Muscle layer of duodenum (tissue), 2 donors: ENCODE data around the gene KIF26B.

Experiments used
- H3K27ac ChIP-seq: one replicate; pipeline ENCODE4 v1.7.0; 2013; ENCODE audit warnings: mild to moderate bottlenecking, low read length
- H3K27me3 ChIP-seq: one replicate; pipeline ENCODE4 v1.7.0; 2013; ENCODE audit warnings: low read depth, mild to moderate bottlenecking, control low read depth, low read length
- H3K36me3 ChIP-seq, 2 donors: one replicate each; pipeline ENCODE4 v1.7.0; 2013; ENCODE audit warnings: low read length in 2 of 2, control low read depth in 1 of 2, mild to moderate bottlenecking in 1 of 2; ENCODE audit not compliant: insufficient read depth in 2 of 2, control insufficient read depth in 1 of 2
- H3K4me1 ChIP-seq, 2 donors: one replicate each; pipeline ENCODE4 v1.7.0; 2013; ENCODE audit warnings: low read length in 2 of 2, mild to moderate bottlenecking in 2 of 2, control low read depth in 1 of 2, moderate library complexity in 1 of 2; ENCODE audit not compliant: insufficient read depth in 2 of 2, control insufficient read depth in 1 of 2
- H3K4me3 ChIP-seq, 2 donors: one replicate each; pipeline ENCODE4 v1.7.0; 2013; ENCODE audit warnings: low read length in 2 of 2, low read depth in 1 of 2, mild to moderate bottlenecking in 1 of 2
- H3K9me3 ChIP-seq, 2 donors: one replicate each; pipeline ENCODE4 v1.7.0; 2013; ENCODE audit warnings: low read length in 2 of 2, control low read depth in 1 of 2, mild to moderate bottlenecking in 1 of 2; ENCODE audit not compliant: control insufficient read depth in 1 of 2
- donor health status: healthy.

KIF26B gene

DNA sequence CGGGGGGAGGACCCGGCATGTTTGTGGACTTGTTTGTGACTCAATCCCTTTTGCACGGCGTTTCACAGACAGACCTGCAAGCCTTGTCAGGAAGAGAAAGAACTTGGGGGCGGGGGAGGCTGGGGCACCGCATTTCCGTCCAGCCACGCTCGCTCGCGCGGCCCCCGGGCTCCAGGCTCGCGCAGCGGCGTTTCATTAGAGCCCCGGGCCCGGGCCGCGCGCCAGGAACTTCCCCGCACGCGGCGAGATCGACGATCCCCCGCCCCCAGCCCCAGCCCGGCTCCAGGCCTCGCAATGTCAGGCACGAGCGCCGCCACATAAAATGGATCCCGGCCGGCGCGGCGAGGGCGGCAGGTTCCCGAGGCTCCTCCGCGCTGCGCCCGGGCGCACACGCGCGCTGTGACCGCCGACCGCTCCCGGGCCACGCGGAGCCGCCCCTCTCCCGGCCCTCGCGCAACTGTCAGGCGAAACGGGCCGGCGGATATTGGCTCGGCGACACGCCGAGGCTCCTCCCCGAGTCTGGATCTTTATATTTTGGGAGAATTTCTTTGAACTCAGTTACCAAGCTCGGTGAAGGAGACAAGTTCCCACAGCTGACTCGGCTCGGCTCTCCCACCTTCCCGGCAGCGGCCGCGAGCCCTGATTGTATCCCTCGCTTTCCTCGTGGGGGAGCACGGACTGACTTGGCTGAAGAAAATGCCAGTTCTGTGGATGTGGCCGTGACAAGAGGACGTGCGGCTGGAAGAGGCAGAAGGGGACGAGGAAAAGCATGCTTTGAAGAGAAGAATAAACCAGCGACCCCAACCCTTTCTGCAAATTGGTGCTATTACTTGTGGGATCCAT, at the start of gene KIF26B:
KIF26B (plus strand) TSS at position 557 of the 843 bp plus-strand sequence. CDS start 440 bp downstream, outside the sequence.
- H3K4me1 ChIP-seq = peaks cover 0 to 36% of the 10 kb centered on the region in 2 donors
- H3K9me3 ChIP-seq = no peaks in the 10 kb centered on the region
- H3K27ac ChIP-seq = no peak within 1 kb of the TSS
- H3K27me3 ChIP-seq = no peaks in the 10 kb centered on the region
- peak within 1 kb of the TSS; percentile 72 to 76 for H3K4me3 ChIP-seq
- H3K36me3 ChIP-seq = no peaks in the 10 kb centered on the region

DNA sequence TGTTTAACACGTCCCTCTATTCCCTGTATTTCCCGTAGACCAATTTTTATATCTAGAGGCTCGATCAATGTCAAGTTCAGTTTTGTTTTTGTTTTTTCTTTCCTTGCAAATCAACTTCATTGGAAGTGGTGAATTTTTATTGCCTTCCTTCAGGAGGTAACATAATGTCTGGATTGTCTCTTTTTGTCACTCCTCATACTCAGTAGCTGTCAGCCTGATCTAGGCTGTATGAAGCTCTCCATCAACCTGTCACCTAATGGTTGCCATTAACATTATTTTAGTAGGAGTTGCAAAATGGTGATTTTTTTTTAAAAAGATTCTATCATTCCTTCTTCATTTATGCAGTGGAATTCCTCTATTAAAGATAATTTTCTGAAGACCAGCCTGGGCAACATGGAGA, 49.7 kb upstream of the KIF26B start:
- Histone ChIP-seq H3K27ac (no peak overlapping the region), H3K9me3 (no peaks in the 10 kb centered on the region), H3K27me3 (no peaks in the 10 kb centered on the region), H3K36me3 (no peaks in the 10 kb centered on the region), H3K4me3 (no peak overlapping the region), H3K4me1 (no peaks in the 10 kb centered on the region)

DNA sequence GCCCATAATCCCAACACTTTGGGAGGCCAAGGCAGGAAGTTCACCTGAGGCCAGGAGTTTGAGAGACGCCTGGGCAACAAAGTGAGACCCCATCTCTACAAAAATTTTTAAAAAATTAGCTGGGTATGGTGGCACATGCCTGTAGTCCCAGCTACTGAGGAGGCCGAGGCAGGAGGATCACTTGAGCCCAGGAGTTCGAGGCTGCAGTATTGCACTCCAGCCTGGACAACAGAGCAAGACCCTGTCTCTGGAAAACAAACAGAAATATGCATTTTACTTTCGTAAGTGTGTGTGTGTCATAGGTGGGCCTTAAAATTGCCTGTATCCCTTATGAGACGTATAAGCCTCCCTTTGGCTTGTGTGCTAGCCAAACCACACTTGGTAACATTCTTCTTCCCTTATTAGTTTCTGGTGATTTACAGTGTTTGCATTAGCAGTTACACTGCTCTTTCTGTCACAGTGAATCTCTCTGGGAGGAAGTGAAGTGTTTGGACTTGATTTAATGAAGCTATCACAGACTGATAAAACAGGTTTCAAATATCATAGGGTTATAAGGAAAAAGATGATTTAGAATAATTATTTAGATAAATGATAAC, 48.9 kb upstream of the KIF26B start:
- Histone ChIP-seq H3K27me3 (no peaks in the 10 kb centered on the region), H3K27ac (no peak overlapping the region), H3K4me1 (no peaks in the 10 kb centered on the region), H3K9me3 (no peaks in the 10 kb centered on the region), H3K4me3 (no peak overlapping the region), H3K36me3 (no peaks in the 10 kb centered on the region)

DNA sequence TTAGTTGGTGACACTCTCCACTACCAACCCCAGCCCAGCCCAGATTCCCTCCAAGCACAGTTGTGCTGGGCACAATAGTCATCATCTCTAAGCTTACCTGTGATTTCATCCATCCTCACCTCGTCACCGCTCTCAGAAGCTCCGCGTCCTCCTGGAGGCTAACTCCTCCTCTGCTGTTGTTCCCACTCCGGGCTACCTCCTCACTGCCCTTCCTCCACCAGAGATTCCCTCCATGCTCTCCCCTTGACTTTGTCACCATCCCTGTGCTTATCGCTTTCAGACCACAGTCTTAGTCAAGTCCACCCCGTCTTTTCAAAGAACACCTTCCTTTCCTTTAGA, 47.0 kb upstream of the KIF26B start:
- Histone ChIP-seq H3K27ac (no peak overlapping the region), H3K4me1 (no peaks in the 10 kb centered on the region), H3K4me3 (no peak overlapping the region), H3K36me3 (no peaks in the 10 kb centered on the region), H3K27me3 (no peaks in the 10 kb centered on the region), H3K9me3 (no peaks in the 10 kb centered on the region)

DNA sequence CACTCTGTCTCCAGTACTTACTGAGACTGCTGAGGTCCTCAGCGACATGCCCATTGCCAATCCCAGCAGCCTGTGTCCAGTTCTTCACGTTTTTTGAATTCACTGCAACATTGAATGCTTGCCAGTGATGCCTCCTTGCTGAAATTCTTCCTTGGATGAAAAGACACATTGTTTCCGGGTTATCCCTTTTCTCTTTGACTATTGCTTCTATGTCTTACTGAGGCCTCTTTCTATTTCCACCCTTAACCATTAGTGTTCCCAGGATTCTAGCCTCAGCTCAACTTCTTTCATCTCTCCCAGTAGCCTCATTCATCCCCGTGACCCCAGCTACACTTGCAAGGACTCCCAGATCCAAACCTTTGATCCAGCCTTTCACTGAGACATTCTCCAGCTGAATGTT, 46.5 kb upstream of the KIF26B start:
- no peaks in the 10 kb centered on the region for H3K36me3 ChIP-seq
- H3K9me3 ChIP-seq = no peaks in the 10 kb centered on the region
- H3K27me3 ChIP-seq = no peaks in the 10 kb centered on the region
- no peak overlapping the region for H3K4me3 ChIP-seq
- no peaks in the 10 kb centered on the region for H3K4me1 ChIP-seq
- H3K27ac ChIP-seq = no peak overlapping the region

DNA sequence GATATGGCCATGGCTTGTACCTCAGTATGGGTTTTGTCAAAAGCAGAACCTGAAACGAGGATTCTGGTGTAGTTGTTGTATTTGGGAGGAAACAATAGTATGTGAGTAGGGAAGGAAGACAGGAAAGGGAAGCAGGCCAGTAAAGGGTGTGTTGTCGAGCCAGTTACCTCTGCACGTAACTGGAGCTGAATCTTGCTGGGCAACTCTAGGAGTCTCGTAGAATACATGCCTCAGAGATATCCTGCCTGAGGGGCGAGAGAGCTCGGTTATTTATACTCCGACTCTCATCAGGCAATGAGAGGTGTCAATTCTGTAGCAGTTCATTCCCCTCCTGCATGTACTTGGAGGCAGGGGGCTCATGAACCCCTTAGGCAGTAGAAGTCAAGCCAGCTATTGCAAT, 45.9 kb upstream of the KIF26B start:
- no peak overlapping the region for H3K27ac ChIP-seq
- no peak overlapping the region for H3K4me3 ChIP-seq
- no peaks in the 10 kb centered on the region for H3K9me3 ChIP-seq
- no peaks in the 10 kb centered on the region for H3K4me1 ChIP-seq
- H3K27me3 ChIP-seq = no peaks in the 10 kb centered on the region
- no peaks in the 10 kb centered on the region for H3K36me3 ChIP-seq

DNA sequence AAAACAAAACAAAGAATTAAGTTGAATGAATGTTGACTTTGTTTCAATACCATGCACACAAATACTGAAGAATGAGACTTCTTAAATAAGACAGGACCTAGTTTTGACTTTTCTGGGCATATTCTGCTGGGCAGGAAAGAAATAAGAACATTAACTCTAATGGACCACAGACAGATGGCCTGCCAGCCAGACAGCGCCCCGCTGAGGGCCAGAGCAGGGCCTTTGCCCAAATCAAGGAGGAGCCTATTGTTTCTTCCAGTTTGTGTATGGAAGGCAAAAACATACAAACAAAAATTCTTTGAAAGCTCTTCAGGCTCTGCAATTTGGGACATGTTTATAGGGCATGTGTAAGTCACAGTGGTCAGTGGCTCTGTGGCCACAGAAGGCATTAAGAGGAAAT, 44.4 kb upstream of the KIF26B start:
- no peaks in the 10 kb centered on the region for H3K9me3 ChIP-seq
- H3K27me3 ChIP-seq = no peaks in the 10 kb centered on the region
- no peak overlapping the region for H3K27ac ChIP-seq
- no peak overlapping the region for H3K4me3 ChIP-seq
- H3K4me1 ChIP-seq = no peaks in the 10 kb centered on the region
- H3K36me3 ChIP-seq = no peaks in the 10 kb centered on the region

DNA sequence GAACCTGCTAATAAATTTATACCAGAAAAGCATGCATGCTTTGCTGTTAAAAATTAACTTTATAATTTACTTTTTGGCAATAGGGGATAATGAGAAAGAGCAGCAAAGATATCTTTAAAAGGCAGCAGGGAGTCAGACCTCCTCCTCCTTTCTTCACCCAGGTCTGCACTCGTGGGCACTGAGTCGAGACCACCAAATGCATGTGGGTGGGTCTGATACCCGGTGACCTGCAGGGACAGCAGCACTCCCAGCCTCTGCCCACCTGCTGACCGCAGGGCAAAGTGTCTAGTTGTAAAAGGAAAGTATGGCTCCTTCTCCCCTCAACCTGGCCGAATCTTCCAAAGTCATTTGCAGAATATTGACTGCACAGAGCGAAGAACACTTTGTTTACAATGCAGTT, 43.7 kb upstream of the KIF26B start:
- Histone ChIP-seq H3K27me3 (no peaks in the 10 kb centered on the region), H3K9me3 (no peaks in the 10 kb centered on the region), H3K4me3 (no peak overlapping the region), H3K4me1 (no peaks in the 10 kb centered on the region), H3K36me3 (no peaks in the 10 kb centered on the region), H3K27ac (no peak overlapping the region)

DNA sequence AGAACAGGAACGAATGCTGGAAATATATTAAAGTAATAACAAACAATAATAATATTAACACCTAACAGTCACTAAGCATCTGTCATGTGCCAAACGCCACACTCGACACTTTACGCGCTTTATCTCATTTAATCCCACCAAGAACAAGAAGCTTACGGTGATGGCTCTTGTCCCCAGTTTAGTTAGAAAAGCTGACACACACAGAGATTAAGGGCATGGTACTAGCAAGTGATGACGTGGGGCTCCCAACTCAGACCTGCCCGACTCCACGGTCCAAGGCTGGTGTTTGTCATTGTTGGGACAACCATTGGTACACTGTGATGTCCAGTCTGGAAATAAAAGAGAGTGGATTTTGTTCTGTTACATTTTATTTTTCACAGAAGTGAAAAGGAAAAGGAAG, 41.1 kb upstream of the KIF26B start:
- no peak overlapping the region for H3K4me3 ChIP-seq
- H3K9me3 ChIP-seq = no peaks in the 10 kb centered on the region
- H3K27me3 ChIP-seq = no peaks in the 10 kb centered on the region
- no peaks in the 10 kb centered on the region for H3K36me3 ChIP-seq
- no peaks in the 10 kb centered on the region for H3K4me1 ChIP-seq
- H3K27ac ChIP-seq = no peak overlapping the region

DNA sequence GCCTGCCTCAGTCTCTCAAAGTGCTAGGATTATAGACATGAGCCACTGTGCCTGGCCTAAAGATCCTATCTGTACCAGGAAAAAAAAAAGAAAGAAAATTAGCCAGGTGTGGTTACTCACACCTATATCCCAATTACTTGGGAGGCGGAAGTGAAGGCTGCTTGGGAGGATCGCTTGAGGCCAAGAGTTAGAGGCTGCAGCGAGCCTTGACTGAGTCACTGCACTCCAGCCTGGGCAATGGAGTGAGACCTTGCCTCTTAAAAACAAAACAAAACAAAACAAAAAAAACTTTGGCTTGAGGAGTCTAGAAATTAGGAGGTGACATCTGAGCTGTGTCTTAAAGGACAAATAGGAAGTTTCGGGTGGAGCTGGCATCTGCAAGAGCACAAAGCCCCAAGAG, 38.7 kb upstream of the KIF26B start:
- no peak overlapping the region for H3K27ac ChIP-seq
- H3K4me3 ChIP-seq = no peak overlapping the region
- no peaks in the 10 kb centered on the region for H3K4me1 ChIP-seq
- H3K36me3 ChIP-seq = no peaks in the 10 kb centered on the region
- H3K27me3 ChIP-seq = no peaks in the 10 kb centered on the region
- no peaks in the 10 kb centered on the region for H3K9me3 ChIP-seq

DNA sequence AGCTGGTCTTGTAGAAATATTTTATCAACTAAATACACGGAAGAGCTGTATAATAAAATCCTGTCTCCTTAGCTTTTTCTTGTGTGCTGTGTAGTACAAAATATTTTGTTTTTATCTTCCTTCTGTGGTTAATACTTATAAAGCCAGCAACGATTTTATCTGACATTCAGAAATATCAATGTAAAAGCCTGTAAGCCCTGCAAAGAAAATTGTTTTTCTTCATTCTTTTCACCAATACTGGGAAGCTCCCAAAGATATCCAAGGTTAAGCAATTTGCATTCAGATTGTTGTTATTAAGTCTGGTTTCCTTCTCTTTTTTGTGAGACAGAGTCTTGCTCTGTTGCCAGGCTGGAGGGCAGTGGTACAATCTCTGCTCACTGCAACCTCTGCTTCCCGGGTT, 38.0 kb upstream of the KIF26B start:
- no peaks in the 10 kb centered on the region for H3K36me3 ChIP-seq
- no peaks in the 10 kb centered on the region for H3K9me3 ChIP-seq
- H3K27me3 ChIP-seq = no peaks in the 10 kb centered on the region
- H3K27ac ChIP-seq = no peak overlapping the region
- H3K4me1 ChIP-seq = no peaks in the 10 kb centered on the region
- no peak overlapping the region for H3K4me3 ChIP-seq

DNA sequence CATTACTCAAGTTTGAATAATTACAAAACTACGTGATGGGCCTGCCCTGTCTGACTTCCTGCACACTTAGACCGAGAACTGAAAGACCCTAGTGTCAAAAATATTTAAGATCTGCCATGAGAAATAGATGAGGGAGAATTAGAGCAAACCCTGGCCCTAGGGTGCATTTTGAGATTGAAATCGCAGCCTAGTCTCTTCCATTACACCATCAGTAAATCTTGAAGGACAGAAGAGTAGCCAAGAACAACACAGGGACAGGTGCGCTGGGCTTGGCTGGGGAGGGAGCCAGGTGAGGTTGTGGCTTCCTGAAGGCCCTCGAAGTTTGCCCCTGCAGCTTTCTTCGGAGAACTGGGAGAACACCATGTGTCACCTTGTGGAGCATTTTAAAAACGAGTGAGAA, 36.7 kb upstream of the KIF26B start:
- Histone ChIP-seq H3K4me1 (no peaks in the 10 kb centered on the region), H3K4me3 (no peak overlapping the region), H3K27ac (no peak overlapping the region), H3K36me3 (peaks cover 0 to 12% of the 10 kb centered on the region in 2 donors), H3K9me3 (no peaks in the 10 kb centered on the region), H3K27me3 (no peaks in the 10 kb centered on the region)
